Measurements from ENCODE around the gene PHOX2B. TPM values are rescaled to one million over a fixed set of nuclear protein-coding genes. Genes with fewer than 3 reads are reported as not detected.

The PHOX2B gene
- total and polyA plus RNA-seq, 2 of the 4 experiments (the other 2 are of a cell fraction): not detected

- no peaks in the 10 kb centered on the region for H3K9me1 ChIP-seq (ENCODE audit: insufficient read depth, low read length)
- H3K56ac ChIP-seq (ENCODE audit: extremely low read depth, insufficient read depth, low read length): no peak overlapping the region
- BruUV-seq (replicated peaks): no TSS peak
- in situ Hi-C loops (cut with MboI; ENCODE audit: low sequenced_read_pairs): no loop called here
- peaks cover 14% of the 10 kb centered on the region for H3K27me3 ChIP-seq (ENCODE audit: control insufficient read depth, insufficient read depth, low read length)
- no peak overlapping the region for H3K4me2 ChIP-seq (ENCODE audit: low read depth, low read length)
- WGBS, 2 experiments (ENCODE audit: extremely low coverage in 2 of 2, insufficient read length in 1 of 2): 71% methylated on average over 1 of the region's 2 CpGs; no CpG with 5 or more reads in 1 of the 2 experiments
- H2BK120ac ChIP-seq (ENCODE audit: low read depth, low read length): no peak overlapping the region
- H2AFZ ChIP-seq (replicated peaks; ENCODE audit: low read length, poor library complexity): no peak overlapping the region
- no peak overlapping the region for H2BK20ac ChIP-seq (ENCODE audit: low read depth, low read length)
- H3K23ac ChIP-seq (ENCODE audit: low read depth, low read length): no peak overlapping the region
- H3K14ac ChIP-seq (replicated peaks; ENCODE audit: low read depth, low read length): no peak overlapping the region
- no peak overlapping the region for H4K5ac ChIP-seq (ENCODE audit: low read depth, low read length)
- H3K9me3 ChIP-seq (ENCODE audit: control insufficient read depth, insufficient read depth, low read length): no peaks in the 10 kb centered on the region
- H2BK15ac ChIP-seq (ENCODE audit: low read depth, low read length): no peak overlapping the region
- H3K79me1 ChIP-seq (ENCODE audit: low read depth in 1 of 2, low read length in 2 of 2): no peaks in the 10 kb centered on the region
- H3K18ac ChIP-seq (ENCODE audit: low read depth, low read length): no peak overlapping the region
- no peak overlapping the region for H2AK5ac ChIP-seq (ENCODE audit: low read depth, low read length)
- DNase-seq (no peak), ATAC-seq (ENCODE audit: low read depth) (no peak)
- no peaks in the 10 kb centered on the region for H3K4me1 ChIP-seq (ENCODE audit: control insufficient read depth, insufficient read depth, low read length)
- no peak overlapping the region for H4K8ac ChIP-seq (ENCODE audit: low read depth in 2 of 2, low read length in 2 of 2)
- H2BK5ac ChIP-seq (ENCODE audit: low read depth, low read length, poor library complexity, severe bottlenecking): no peak overlapping the region
- no peak overlapping the region for H3K4me3 ChIP-seq (ENCODE audit: insufficient read depth, low read depth, low read length)
- H4K91ac ChIP-seq (ENCODE audit: insufficient read depth, low read depth, low read length): no peak overlapping the region
- H4K20me1 ChIP-seq (ENCODE audit: insufficient read depth, low read length): no peaks in the 10 kb centered on the region
- dilution Hi-C loops (cut with HindIII; ENCODE audit: low sequenced_read_pairs, unreplicated experiment): no loop called here
- H2AK9ac ChIP-seq (replicated peaks; ENCODE audit: low read depth, low read length, poor library complexity): no peak overlapping the region
- no peak overlapping the region for H3K27ac ChIP-seq (ENCODE audit: insufficient read depth, low read length)
- POLR2A ChIA-PET (ENCODE audit: unreplicated experiment): no interaction called here
- intact Hi-C loops (cut with micrococcal nuclease): no loop called here
- no peak overlapping the region for H3K9ac ChIP-seq (ENCODE audit: low read depth, low read length)
- no peak for TF ChIP-seq CEBPB (IDR thresholded peaks at IDR 0.05; ENCODE audit: low read depth, low read length)
- TF ChIP-seq RCOR1 (IDR thresholded peaks at IDR 0.05; ENCODE audit: insufficient replicate concordance, low read length): no peak
- no peak for TF ChIP-seq RFX5 (IDR thresholded peaks at IDR 0.05; ENCODE audit: low read depth, low read length)
- TF ChIP-seq MXI1 (IDR thresholded peaks at IDR 0.05; ENCODE audit: borderline replicate concordance, low read depth, low read length): no peak
- no peak for TF ChIP-seq RAD21 (IDR thresholded peaks at IDR 0.05; ENCODE audit: low read length)
- no peak for TF ChIP-seq FOS (IDR thresholded peaks at IDR 0.05; ENCODE audit: low read depth, low read length)
- TF ChIP-seq CHD1 (IDR thresholded peaks at IDR 0.05; ENCODE audit: low read depth, low read length): no peak
- no peak for TF ChIP-seq ELK1 (IDR thresholded peaks at IDR 0.05; ENCODE audit: borderline replicate concordance, low read depth, low read length)
- TF ChIP-seq BHLHE40 (IDR thresholded peaks at IDR 0.05; ENCODE audit: low read depth, low read length): no peak
- TF ChIP-seq POLR2A (IDR thresholded peaks at IDR 0.05; ENCODE audit: low read depth, low read length): no peak
- no peak for TF ChIP-seq NFE2L2 (IDR thresholded peaks at IDR 0.05; ENCODE audit: low read depth, low read length)
- no peak for TF ChIP-seq MAFK (IDR thresholded peaks at IDR 0.05; ENCODE audit: low read depth, low read length)
- TF ChIP-seq, protein P1, sequence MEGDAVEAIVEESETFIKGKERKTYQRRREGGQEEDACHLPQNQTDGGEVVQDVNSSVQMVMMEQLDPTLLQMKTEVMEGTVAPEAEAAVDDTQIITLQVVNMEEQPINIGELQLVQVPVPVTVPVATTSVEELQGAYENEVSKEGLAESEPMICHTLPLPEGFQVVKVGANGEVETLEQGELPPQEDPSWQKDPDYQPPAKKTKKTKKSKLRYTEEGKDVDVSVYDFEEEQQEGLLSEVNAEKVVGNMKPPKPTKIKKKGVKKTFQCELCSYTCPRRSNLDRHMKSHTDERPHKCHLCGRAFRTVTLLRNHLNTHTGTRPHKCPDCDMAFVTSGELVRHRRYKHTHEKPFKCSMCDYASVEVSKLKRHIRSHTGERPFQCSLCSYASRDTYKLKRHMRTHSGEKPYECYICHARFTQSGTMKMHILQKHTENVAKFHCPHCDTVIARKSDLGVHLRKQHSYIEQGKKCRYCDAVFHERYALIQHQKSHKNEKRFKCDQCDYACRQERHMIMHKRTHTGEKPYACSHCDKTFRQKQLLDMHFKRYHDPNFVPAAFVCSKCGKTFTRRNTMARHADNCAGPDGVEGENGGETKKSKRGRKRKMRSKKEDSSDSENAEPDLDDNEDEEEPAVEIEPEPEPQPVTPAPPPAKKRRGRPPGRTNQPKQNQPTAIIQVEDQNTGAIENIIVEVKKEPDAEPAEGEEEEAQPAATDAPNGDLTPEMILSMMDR (conservative IDR thresholded peaks at IDR 0.05; ENCODE audit: low read depth, low read length): no peak
- TF ChIP-seq USF2 (IDR thresholded peaks at IDR 0.05; ENCODE audit: low read depth, low read length): no peak
- TF ChIP-seq MAZ (IDR thresholded peaks at IDR 0.05; ENCODE audit: borderline replicate concordance, low read depth, low read length): no peak
- no peak for TF ChIP-seq SMC3 (IDR thresholded peaks at IDR 0.05; ENCODE audit: low read depth, low read length)
- no peaks in the 10 kb centered on the region for H3K36me3 ChIP-seq (ENCODE audit: control insufficient read depth, insufficient read depth, low read length)
- CTCF ChIA-PET: no interaction called here
- no peak overlapping the region for H3K4ac ChIP-seq (ENCODE audit: low read depth, low read length)
These were observed 43.0 kb upstream of the PHOX2B start for GRCh38 chr4:41791557-41791956.

Data from IMR-90 (cell line).